Germinal center (tissue), 1 donor: ENCODE measurements around the gene SLC35B2.

Source experiments
- DNase-seq: peaks from one replicate; pipeline ENCODE4 v3.0.0; 2012; ENCODE audit warnings: mixed read lengths, low spot score

SLC35B2 gene

DNA sequence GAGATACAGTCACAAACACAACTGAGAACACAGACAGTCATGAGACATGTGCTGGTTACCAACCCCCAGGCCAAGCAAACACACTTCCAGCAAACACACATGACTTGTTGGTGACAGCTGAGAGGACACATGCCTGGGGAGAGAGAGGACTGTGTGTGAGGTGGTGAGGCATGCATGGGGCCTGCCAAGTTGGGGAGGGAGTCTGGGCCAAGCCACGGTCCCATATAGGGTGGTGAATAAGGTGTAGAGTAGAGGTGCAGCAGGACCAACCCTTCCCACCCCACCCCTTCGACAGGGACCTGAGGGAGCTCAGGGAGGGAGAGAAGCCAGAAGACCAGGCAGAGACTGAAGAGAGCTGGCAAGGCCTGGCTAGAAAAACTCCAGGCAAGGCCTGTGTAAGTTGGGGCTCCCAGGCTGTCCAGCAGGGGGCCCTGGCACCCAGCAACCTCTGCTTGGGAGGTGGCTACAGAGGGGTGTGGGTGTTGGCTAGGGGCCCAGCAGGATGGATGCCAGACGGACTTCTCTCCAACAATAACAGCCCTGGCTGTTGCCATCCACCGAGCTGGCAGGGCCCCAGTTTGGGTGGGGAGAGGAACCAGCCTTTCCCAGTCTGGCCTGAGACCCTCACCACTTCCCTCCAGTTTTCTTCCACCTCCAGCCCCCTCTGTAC, 35.9 kb downstream of the SLC35B2 start:
- DNase-seq: peak; percentile 77

DNA sequence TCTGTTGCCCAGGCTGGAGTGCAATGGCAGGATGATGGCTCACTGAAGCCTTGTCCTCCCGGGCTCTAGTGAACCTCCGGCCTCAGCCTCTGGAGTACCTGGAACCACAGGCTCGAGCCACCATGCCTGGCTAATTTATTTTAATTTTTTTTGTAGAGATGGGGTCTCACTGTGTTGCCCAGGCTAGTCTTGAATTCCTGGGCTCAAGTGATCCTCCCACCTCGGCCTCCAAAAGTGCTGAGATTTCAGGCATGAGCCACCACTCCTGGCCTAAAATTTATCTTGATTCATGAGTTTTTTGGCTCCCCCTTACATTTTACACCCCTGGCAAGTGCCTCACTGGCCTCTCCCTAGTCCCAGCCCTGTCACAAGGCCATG, 36.4 kb downstream of the SLC35B2 start:
- no peak for DNase-seq

DNA sequence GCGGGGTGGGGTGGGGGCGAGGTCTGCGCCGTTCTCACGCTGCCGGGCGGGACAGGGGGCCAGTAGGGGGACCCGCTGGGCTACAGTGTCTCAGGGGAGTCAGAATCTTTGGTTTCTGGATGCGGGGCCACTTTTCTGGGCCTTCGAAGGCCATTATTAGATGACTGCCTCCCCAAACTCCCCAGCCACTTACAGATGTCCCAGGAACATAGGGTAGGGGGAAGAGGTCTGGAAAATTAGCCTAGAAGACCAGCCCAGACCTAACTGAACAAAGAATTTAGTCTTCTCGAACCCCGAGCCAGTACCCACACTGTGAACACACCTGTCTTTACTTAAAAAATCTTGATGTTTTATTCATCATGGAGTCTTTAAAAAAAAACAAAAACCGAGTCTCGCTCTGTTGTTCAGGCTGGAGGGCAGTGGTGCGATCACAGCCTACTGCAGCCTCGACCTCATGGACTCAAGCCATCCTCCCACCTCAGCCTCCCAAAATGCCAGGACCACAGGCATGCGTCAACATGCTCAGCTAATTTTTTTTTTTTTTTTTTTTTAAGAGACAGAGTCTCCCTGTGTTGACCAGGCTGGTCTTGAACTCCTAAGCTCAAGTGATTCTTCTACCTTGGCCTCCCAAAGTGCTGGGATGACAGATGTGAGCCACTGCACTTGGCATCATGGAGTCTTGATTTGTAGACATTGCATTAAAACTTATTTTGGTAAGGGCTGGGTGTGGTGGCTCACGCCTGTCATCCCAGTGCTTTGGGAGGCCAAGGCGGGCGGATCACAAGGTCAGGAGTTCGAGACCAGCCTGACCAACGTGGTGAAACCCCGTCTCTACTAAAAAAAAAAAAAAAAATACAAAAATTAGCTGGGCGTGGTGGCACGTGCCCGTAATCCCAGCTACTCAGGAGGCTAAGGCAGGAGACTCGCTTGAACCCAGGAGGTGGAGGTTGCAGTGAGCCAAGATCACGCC, 37.2 kb downstream of the SLC35B2 start:
- DNase-seq: no peak

GRCh38 chr6:44219053-44219814, 38.1 kb downstream of the SLC35B2 start:
- DNase-seq: peak; percentile 55

DNA sequence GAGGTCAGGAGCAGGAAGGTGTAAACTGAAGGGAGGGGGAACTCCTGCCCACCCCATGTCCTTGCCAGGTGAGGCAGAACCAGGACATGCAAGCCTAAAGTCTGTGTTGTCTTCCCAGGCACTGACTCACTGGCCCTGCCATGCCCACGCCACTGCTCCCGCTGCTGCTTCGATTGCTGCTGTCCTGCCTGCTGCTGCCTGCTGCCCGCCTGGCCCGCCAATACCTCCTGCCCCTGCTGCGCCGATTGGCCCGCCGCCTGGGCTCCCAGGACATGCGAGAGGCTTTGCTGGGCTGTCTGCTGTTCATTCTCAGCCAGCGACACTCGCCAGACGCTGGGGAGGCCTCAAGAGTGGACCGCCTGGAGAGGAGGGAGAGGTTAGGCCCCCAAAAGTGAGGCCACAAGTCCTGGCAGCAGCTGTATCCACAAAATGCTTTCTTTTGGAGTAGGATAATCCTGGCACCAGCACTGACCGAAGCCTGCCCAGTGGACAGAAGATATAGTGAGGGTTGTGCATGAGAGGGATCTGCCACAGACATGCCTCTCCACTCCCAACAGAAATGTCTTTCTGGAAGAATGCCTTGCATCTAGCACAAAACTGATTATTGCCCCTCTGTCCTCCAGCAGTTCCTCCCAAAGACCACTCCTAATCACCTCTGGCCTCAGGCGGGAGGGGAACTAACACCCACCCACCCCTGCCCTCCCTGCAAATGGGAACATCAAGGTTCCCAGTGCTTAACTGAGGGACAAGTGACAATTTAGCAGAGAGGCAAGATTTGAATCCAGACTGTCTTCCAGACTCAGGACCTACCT, 39.8 kb downstream of the SLC35B2 start:
- DNase-seq: no peak

DNA sequence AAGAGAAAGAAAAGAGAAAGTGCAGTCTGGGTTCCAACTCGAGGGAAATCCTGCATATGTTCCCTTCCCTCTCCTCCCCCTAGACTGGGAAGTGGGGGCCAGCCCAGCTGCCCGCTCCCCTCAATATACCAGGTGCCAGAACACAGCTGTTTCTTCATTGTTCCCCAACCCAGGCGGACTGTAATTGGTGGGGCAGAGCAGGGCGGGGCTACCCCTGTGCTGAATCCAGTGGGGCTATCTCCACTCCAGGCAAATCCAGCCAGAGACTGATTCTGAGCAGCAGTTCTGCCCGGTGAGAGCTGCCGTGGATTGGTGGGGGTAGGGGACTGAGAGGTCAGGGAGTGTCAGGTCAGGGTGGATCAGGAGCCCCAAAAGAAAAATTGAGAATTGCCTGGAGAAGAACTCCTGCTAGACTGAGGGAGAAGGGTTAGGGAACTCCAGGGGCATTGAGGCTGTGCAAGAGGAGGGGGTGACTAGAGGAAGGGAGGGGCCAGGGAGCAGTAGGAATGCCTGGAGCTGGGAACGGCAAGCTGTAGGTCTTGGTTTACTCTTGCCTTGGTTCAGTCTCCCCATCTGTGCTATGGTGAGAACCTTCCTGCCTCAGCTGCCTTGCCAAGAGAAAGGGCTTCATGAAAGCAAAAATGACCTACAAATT, 40.5 kb downstream of the SLC35B2 start, which contains the start of gene MYMX:
MYMX (plus strand) TSS at position 250 of the 655 bp plus-strand sequence. CDS start 546 bp downstream, outside the sequence.
- no peak for DNase-seq

DNA sequence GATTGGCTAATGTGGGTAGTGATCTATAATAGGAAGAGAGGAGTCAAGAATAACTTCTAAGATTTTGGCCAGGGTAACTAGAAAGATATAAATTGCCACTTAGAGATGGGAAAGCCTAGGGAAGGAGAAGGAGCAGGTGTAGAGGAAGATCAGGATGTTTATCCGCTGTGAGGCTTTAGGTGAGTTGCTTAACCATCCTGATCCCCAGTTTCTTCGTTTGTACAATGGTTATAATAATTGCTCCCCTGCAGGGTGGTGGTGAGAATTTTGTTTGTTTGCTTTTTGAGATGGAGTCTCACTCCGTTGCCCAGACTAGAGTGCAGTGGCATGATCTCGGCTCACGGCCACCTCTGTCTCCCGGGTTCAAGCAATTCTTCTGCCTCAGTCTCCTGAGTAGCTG, 43.0 kb downstream of the SLC35B2 start:
- DNase-seq: no peak

DNA sequence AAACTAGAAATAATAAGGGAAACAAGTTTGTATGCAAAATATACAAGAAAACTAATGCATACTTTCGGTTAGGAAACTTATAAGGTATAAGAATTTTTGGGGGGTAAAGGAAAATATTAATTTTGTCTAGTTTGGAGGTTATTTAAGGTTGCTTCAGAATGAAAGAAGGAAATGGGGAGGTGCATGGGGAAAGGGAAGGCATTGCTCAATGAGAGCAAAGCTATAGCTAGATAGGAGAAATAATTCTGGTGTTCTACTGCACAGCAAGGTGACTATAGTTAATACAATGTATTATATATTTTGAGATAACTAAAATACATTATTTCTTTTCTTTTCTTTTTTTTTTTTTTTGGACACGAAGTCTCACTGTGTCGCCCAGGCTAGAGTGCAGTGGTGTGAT, 46.0 kb downstream of the SLC35B2 start:
- no peak for DNase-seq

- DNase-seq: no peak
Measured at GRCh38 chr6:44207966-44208365, 49.4 kb downstream of the SLC35B2 start.
